CD4-positive, alpha-beta T cell treated with Interferon gamma for 1 hour (primary cell): Measurements from ENCODE around the gene PRRC2A.
A peak's percentile ranks its signal among the peaks of the same experiment; 100 is the strongest.

Source experiments
- DNase-seq: peaks from one replicate; pipeline ENCODE4 v3.0.0-alpha.2; 2020

PRRC2A gene

GRCh38 chr6:31626952-31627351, 6.4 kb downstream of the PRRC2A start:
- DNase-seq, result no peak

DNA sequence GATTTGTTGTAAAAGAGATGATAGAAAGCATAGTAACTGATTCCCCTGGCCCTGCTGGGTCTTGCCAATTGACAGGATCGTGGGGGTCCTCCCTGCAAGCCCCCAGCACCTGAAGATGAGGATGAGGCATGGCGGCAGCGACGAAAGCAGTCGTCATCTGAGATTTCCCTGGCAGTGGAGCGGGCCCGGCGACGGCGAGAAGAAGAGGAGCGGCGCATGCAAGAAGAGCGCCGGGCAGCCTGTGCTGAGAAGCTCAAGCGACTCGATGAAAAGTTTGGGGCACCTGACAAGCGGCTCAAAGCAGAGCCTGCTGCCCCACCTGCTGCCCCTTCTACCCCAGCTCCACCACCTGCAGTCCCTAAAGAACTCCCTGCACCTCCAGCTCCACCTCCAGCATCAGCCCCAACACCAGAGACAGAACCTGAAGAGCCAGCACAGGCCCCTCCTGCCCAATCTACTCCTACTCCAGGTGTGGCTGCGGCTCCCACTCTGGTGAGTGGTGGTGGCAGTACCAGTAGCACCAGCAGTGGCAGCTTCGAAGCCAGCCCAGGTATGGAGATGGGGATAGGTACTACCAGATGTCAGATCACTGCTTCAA, 7.3 kb downstream of the PRRC2A start:
- no peak for DNase-seq

DNA sequence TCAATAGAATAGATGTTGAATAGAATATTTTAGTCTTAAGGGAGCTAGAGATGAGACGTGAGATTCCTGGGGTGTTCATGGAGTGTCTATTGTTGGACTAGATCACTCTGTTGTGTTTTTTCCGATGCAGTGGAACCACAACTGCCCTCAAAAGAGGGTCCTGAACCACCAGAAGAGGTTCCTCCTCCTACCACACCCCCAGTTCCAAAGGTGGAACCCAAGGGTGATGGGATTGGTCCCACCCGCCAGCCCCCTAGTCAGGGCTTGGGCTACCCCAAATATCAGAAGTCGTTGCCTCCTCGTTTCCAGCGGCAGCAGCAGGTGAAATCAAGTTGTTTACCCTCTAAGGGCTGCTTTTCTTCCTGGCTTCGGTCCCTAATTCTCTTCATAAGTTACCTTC, 8.5 kb downstream of the PRRC2A start:
- DNase-seq, result no peak

DNA sequence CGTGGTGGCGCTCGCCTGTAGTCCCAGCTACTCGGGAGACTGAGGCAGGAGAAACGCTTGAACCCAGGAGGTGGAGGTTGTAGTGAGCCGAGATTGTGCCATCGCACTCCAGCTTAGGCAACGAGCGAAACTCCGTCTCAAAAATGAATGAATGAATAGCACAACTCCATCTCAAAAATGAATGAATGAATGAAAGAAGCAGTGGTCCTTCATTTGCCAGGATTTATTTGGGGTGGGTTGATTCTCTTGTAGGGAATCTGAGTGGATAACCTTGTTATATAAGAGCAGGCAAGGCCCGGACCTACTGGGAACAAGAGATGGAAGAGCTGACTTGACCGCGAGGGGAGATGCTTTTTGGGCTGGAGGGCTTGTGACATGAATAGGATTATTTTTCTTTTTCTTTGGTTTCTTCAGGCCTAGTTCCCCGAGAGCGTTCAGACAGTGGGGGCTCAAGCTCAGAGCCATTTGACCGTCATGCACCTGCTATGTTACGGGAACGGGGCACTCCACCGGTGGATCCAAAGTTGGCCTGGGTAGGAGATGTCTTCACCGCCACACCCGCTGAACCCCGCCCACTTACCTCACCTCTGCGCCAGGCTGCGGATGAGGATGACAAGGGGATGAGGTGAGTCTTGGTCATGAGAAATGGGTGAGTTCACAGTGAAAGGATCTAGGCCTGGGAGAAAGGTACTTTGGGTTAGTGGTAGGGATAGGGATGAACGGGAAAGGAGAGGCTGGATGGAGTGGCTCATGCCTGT, 9.8 kb downstream of the PRRC2A start:
- no peak for DNase-seq

- DNase-seq, result no peak
Measured at GRCh38 chr6:31631209-31631608, 10.7 kb downstream of the PRRC2A start.

DNA sequence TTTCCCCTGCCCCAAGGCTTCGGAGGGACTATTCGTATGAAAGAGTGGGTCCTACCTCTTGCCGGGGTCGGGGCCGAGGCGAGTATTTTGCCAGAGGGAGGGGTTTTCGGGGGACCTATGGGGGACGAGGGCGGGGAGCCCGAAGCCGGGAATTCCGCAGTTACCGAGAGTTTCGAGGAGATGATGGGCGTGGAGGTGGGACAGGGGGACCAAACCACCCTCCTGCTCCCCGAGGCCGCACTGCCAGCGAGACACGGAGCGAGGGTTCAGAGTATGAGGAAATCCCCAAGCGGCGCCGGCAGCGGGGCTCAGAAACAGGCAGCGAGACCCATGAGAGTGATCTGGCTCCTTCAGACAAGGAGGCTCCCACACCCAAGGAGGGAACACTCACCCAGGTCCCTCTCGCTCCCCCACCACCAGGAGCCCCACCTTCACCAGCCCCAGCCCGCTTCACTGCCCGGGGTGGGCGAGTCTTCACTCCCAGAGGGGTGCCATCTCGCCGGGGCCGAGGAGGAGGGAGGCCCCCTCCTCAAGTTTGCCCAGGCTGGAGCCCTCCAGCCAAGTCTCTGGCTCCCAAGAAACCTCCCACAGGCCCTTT, 11.3 kb downstream of the PRRC2A start:
- DNase-seq, result no peak

DNA sequence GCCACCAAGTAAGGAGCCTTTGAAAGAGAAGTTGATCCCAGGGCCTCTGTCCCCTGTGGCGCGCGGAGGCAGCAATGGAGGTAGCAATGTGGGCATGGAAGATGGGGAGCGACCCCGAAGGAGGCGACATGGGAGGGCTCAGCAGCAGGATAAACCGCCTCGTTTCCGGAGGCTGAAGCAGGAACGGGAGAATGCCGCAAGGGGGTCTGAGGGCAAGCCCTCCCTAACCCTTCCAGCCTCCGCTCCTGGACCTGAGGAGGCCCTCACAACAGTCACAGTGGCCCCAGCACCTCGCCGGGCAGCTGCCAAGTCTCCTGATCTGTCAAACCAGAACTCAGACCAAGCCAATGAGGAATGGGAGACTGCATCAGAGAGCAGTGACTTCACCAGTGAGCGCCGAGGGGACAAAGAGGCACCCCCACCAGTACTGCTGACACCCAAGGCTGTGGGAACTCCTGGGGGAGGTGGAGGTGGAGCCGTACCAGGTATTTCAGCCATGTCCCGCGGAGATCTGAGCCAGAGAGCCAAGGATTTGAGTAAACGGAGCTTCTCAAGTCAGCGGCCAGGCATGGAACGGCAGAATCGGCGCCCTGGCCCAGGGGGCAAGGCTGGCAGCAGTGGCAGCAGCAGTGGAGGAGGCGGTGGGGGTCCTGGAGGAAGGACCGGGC, 11.9 kb downstream of the PRRC2A start:
- DNase-seq, result no peak

DNA sequence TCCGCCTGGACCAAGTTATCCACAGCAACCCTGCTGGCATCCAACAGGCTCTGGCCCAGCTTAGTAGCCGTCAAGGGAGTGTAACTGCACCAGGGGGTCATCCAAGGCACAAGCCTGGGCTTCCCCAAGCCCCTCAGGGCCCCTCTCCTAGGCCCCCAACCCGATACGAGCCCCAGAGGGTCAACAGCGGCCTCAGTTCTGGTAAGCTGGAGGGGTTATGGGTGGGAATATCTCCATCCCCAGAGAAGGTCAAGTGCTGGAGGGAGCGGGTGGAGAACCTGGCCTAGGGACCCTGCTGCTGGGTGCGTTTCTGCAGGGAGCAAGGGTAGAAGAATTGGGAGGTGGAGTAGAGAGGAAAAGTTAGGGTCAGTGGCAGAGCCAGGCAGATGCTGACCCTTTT, 12.9 kb downstream of the PRRC2A start:
- DNase-seq, result no peak

GRCh38 chr6:31634131-31634530, 13.6 kb downstream of the PRRC2A start:
- DNase-seq, result no peak

DNA sequence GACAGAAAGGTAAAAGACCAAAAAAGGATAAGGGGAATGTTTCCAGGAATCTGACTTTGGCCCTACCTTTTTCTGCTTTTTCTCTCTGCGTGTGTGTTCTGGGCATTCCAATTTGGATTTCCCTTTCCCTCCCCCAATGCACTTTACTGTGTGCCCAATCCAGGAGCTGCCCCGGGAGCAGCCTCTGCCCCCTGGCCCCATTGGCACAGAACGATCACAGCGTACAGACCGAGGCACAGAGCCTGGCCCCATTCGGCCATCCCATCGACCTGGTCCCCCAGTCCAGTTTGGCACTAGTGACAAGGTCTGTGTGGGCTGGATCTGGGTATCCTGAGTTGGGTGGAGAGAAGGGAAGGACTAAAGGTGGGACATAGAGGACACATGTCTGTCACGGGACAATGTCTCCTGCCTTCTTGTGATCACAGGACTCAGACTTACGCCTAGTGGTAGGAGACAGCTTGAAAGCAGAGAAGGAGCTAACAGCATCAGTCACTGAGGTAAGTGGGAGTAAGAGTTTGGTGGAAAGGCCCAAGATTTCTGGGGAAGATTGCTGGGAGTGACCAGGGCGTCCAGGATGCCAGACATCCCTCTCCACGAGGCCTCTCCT, 14.6 kb downstream of the PRRC2A start:
- no peak for DNase-seq

DNA sequence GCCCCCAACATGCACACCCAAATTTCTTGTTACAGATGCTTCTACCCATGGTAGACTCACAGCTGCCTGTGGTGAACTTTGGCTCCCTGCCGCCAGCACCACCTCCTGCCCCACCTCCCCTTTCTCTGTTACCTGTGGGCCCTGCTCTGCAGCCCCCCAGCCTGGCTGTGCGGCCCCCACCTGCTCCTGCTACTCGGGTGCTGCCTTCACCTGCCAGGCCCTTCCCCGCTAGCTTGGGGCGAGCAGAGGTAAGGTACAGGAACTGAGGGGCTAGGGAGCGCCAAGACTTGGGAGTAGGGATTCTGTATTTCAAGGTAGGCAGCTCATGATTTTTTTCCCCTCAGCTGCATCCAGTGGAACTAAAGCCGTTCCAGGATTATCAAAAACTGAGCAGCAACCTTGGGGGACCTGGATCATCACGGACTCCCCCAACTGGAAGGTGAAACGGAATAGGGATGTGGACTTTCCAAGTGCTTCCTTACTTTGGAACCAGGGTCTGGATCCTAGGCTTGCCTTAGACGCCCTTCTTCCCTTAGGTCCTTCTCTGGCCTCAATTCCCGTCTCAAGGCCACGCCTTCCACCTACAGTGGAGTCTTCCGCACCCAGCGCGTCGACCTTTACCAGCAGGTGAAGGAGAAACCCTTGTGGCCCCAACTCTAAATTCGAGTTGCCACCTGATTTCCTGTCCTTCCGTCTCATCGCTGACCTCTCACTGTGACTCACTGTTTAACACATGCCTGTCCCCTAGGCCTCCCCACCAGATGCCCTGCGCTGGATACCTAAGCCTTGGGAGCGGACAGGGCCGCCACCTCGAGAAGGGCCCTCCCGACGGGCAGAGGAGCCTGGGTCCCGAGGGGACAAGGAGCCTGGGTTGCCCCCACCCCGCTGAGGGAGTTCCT, 16.4 kb downstream of the PRRC2A start:
- DNase-seq, result no peak

DNA sequence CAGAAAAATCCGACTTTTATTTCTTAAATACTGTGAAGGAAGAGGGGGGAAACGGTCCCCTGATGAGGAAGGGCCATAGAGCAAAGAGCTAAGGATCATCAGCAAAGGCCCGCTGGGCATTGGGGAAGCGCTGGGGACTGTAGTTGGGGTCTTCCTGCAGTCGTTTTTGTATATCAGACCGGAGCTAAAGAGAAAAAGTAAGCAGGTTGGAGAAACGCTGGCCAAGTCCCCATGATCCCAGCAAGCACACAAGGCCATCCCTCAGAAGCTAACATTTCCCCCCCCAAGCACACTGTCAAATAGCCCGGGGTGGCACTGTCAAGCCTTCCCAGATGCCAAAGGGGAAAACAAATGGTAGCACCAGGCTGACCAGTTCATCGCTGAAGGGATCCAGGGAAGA, 18.5 kb downstream of the PRRC2A start:
- DNase-seq, result no peak

DNA sequence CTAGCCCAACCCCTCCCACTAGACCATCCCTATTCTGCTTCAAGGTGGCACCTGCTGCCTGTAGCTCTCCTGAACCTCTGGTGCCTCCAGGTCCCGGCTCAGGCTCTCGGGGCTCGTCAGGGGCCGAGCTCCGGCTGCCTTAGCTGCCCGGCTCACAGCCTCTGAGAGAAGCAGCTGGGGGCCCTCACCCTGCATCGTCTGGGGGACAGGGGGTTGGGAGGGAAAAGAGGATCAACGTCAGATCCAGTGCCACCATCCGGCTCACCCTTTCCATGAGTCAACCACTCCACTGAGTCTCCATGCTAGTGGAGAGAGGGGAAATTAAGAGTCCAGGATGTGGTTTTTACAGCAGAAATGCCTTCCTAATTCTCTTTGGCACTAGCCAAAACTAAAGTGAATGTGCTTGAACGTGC, 18.9 kb downstream of the PRRC2A start:
- no peak for DNase-seq

- no peak for DNase-seq
Measured at GRCh38 chr6:31640612-31641011, 20.1 kb downstream of the PRRC2A start.

DNA sequence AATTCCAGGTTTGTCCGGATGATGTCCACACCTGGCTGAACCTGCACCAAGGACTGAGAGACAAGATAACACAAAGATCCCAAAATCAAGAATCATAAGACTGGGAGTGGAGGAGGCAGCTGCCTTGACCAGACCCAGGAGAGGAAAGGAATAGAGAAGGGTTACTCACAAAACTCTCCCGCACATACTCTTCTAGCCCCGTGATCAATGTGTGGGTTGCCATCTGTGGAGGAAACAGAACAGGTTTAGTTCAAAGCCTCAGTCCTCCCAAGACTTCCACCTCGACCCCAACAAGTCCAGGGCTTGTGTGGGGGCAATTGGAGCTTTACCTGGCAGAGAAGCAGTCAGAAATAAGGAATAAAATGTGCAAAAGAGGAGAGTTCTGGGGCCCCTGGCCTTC, 20.9 kb downstream of the PRRC2A start:
- no peak for DNase-seq

- no peak for DNase-seq
Measured at GRCh38 chr6:31642798-31643570, 22.5 kb downstream of the PRRC2A start.

DNA sequence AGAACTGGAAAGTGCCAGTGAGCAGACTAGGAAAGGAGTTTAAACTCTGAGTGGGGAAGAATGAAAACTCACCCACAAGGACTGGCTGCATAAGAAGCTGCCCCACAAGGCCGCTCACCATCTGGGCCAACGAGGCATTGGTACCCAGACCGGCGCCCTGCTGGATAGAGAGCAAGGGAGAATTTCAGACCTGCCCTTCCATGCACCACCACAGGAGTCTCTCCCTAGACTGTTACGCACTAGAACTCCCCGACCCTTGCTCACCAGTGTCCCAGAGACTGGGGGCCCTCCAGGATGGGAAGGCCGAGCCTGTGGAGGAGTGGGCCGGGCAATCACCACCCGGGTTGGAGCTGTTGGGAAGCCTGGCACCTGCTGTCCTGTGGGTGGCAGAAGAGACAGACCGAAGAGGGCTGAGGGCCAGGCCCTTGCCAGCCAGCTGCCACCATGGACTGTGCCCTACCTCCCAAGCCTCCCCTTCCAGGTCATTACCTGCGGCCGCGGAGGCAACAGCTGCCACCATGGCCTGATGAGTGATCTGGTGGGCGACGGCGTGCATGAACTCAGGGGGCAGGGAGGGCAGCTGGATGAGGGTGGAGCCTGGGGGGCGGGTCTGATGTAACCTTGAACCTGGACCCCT, 23.4 kb downstream of the PRRC2A start:
- DNase-seq, result no peak

- no peak for DNase-seq
Measured at GRCh38 chr6:31645325-31645724, 24.8 kb downstream of the PRRC2A start.

GRCh38 chr6:31651602-31652191, 31.2 kb downstream of the PRRC2A start:
- no peak for DNase-seq

DNA sequence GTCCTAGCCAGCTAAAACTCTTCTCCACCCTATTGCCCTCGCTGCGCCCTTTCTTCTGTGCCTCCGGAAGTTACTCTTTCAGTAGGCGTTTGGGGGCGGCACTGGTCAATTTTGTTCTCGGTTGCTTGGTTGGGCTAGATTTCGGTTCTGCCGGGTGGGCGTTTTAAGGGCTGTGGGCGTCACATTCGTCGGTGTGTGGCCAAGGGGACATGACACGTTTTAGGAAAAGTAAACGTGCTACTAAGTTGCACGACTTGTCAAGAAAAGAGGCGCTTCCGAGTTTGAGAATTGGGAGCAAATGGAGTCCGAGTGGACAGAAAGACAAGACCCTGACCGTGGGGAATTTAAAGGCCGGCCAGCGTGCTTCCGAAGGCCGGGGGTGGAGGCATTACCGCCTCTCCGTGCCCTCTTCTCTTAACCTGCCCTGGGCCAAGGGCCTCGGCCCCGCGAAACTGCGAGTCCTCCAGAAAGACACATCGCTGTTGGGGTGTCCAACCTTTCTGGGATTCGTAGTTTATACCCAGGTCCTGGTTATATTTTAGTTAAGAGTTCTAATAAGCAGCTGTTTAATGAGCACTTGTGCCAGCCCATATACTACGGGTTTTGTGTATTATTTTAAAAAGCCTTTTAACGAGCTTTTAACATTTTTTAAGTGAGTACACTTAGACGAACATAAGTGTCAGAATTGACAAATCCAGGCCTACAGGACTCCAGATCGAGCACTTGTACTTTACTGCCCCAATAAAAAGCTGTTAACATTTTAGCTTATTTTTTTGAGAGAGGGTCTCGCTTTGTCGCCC, 32.6 kb downstream of the PRRC2A start:
- DNase-seq, result peak; percentile 89
